KOPT-K1 (cell line): ENCODE results near the gene SGSM2.

Experiments
- H3K27ac ChIP-seq: fragments of 200-600 bp; sonication (generic); 2 replicates; pipeline ENCODE4 v1.5.1; 2016; ENCODE audit warnings: antibody characterized with exemption, mild to moderate bottlenecking, low read depth, low read length; ENCODE audit not compliant: poor library complexity, severe bottlenecking
- H3K36me3 ChIP-seq: fragments of 200-600 bp; sonication (generic); 2 replicates; pipeline ENCODE4 v1.5.1; 2017; ENCODE audit warnings: antibody characterized with exemption, mild to moderate bottlenecking, low read length, moderate library complexity; ENCODE audit not compliant: insufficient read depth
- H3K9me3 ChIP-seq: fragments of 200-600 bp; sonication (generic); 2 replicates; pipeline ENCODE4 v1.5.1; 2017; ENCODE audit warnings: antibody characterized with exemption, low read length, mild to moderate bottlenecking; ENCODE audit not compliant: insufficient read depth, poor library complexity, severe bottlenecking

The SGSM2 gene

GRCh38 chr17:2354311-2354710 is 17.0 kb downstream of the SGSM2 start:
- Histone ChIP-seq H3K27ac (no peak overlapping the region), H3K9me3 (no peaks in the 10 kb centered on the region), H3K36me3 (no peaks in the 10 kb centered on the region; the same call in 1 of the 2 replicates)

DNA sequence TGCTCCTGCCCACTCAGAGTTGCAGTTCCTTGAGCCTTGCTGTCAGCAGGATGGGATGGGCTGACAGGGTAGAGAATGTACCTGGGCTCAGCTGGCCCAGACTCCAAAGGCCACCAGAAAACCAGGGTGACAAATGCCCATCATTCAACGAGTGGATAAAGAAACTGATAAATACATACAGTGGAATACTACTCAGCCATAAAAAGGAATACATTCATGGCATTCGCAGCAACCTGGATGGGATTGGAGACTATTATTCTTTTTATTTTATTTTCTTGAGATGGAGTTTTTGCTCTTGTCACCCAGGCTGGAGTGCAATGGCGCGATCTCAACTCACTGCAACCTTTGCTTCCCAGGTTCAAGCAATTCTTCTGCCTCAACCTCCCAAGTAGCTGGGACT is 19.9 kb downstream of the SGSM2 start:
- Histone ChIP-seq H3K9me3 (no peaks in the 10 kb centered on the region), H3K27ac (no peak overlapping the region), H3K36me3 (no peaks in the 10 kb centered on the region; the same call in 1 of the 2 replicates)

DNA sequence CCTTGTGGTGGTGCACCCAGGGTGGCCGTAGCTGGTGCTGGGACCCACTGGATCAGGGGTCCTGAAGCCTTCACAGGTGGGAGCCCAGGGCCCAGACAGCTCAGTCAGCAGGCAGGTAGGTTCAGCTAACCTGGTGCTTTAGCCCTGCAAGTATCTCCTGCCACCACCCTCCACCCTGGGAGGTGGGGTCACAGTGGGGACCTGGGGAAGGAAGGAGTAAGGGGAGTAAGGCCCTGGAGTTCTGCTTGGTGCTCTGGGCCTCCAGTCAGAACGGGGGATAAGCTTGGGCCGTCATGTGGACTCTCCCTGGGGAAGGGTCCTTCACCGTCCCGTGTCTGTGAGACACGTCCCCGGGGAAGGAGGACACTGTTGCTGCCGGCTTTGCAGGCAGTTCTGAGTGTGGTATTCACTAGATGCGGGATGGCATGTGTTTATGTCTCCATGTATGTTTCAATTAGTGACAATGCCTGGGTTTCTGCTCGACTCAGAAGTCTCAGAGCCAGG is 20.7 kb downstream of the SGSM2 start:
- Histone ChIP-seq H3K36me3 (peaks cover 7% of the 10 kb centered on the region; the same call in 1 of the 2 replicates), H3K27ac (no peak overlapping the region), H3K9me3 (no peaks in the 10 kb centered on the region)

GRCh38 chr17:2361010-2361760 is 23.9 kb downstream of the SGSM2 start:
- no peaks in the 10 kb centered on the region for H3K9me3 ChIP-seq

GRCh38 chr17:2362016-2362415 is 24.7 kb downstream of the SGSM2 start:
- Histone ChIP-seq H3K36me3 (peaks cover 42% of the 10 kb centered on the region; the same call in 1 of the 2 replicates), H3K9me3 (no peaks in the 10 kb centered on the region), H3K27ac (no peak overlapping the region)

More at GRCh38 chr17:2361010-2361760, 23.9 kb downstream of the SGSM2 start:
- no peak overlapping the region for H3K27ac ChIP-seq
- H3K36me3 ChIP-seq, result peaks cover 36% of the 10 kb centered on the region; the same call in 1 of the 2 replicates

- Histone ChIP-seq H3K36me3 (peaks cover 44% of the 10 kb centered on the region; the same call in 1 of the 2 replicates), H3K9me3 (no peaks in the 10 kb centered on the region), H3K27ac (no peak overlapping the region)
Measured at GRCh38 chr17:2362416-2362815, 25.1 kb downstream of the SGSM2 start.

DNA sequence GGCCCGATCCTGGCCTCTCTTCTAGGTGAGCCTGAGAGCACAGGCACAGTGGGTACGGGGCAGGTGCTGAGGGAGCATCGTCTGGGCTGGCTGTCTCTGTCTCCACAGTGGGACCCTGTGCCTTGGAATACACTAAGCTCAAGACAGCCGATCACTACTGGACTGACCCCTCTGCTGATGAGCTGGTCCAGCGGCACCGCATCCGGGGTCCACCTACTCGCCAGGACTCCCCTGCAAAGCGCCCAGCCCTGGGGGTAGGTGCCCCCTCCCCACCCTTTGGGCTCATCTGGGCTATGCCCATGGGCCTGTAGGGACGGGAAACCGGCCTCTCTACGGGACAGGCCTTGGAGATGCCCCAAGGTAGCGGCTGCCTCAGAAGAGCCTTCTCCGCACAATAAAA is 25.6 kb downstream of the SGSM2 start:
- peaks cover 48% of the 10 kb centered on the region; the same call in 1 of the 2 replicates for H3K36me3 ChIP-seq
- H3K9me3 ChIP-seq, result no peaks in the 10 kb centered on the region
- H3K27ac ChIP-seq, result no peak overlapping the region

DNA sequence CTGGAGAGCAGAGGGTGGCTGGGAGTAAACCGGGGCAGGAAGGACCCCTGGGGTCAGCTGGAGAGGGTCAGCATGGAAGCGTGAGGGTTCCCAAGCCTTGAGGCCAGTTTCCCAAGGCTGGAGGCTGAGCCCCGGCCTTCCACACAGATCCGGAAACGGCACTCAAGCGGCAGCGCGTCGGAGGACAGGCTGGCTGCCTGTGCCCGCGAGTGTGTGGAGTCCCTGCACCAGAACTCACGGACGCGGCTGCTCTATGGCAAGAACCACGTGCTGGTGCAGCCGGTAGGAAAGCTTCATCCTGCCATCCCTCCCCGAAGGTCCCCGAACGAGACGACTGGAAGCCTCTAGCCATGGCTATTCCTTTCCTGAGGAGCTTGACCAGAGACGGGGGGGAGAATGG is 26.0 kb downstream of the SGSM2 start:
- Histone ChIP-seq H3K27ac (no peak overlapping the region), H3K36me3 (peaks cover 48% of the 10 kb centered on the region; the same call in 1 of the 2 replicates), H3K9me3 (no peaks in the 10 kb centered on the region)

DNA sequence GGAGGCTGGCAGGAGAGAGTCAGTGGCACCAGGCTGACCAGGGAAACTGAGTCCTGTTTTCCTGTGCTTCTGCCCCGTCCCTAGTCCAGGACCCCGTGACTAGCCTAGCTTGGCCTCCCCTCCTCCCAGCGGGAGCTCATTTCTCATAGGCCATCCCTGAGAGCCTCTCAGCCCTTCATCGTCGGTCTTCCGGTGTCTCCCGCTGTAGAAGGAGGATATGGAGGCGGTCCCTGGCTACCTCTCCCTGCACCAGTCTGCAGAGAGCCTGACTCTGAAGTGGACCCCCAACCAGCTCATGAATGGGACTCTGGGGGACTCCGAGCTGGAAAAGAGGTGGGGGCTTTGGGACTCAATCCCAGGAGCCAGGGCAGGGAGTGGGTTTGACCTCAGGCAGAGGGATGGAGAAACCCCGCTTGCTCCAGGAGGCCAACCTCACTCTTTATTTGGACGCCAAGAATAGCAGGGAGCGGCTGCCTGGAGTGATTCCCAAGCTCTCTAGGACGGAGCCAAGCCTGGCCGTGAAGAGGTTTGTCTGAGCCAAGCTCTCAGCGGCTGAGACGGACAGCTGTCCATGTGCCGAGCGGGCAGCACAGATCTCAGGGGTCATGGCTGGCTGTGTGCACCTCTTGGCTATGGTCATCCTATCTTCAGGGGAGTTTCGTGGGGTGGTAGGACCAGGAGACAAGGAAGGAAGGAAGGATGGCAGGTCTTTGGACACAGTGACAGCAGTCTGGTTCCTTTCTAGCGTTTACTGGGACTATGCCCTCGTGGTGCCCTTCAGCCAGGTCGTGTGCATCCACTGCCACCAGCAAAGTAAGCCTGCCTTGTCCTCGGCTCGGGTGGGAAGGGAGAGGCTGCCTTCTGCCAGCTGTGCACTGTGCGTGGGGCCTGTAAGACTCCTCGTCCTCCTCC is 26.8 kb downstream of the SGSM2 start:
- H3K27ac ChIP-seq, result no peak overlapping the region
- H3K9me3 ChIP-seq, result no peaks in the 10 kb centered on the region
- peaks cover 48% of the 10 kb centered on the region; the same call in 1 of the 2 replicates for H3K36me3 ChIP-seq

DNA sequence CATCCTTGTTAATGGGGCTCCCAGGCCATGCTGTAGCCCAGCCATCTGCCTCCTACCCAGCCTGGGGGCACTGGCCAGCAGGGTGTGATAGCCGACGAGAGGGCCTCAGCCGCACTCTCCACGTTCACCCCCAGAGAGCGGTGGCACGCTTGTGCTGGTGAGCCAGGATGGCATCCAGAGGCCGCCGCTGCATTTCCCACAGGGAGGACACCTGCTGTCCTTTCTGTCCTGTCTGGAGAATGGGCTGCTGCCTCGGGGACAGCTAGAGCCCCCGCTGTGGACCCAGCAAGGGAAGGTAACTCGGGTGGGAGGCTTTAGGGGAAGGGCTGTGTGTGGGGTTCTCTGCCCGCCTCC is 27.4 kb downstream of the SGSM2 start:
- Histone ChIP-seq H3K27ac (no peak overlapping the region), H3K9me3 (no peaks in the 10 kb centered on the region), H3K36me3 (peaks cover 48% of the 10 kb centered on the region; the same call in 1 of the 2 replicates)

GRCh38 chr17:2365132-2365531 is 27.8 kb downstream of the SGSM2 start:
- H3K27ac ChIP-seq, result no peak overlapping the region
- peaks cover 51% of the 10 kb centered on the region; the same call in 1 of the 2 replicates for H3K36me3 ChIP-seq
- H3K9me3 ChIP-seq, result no peaks in the 10 kb centered on the region

DNA sequence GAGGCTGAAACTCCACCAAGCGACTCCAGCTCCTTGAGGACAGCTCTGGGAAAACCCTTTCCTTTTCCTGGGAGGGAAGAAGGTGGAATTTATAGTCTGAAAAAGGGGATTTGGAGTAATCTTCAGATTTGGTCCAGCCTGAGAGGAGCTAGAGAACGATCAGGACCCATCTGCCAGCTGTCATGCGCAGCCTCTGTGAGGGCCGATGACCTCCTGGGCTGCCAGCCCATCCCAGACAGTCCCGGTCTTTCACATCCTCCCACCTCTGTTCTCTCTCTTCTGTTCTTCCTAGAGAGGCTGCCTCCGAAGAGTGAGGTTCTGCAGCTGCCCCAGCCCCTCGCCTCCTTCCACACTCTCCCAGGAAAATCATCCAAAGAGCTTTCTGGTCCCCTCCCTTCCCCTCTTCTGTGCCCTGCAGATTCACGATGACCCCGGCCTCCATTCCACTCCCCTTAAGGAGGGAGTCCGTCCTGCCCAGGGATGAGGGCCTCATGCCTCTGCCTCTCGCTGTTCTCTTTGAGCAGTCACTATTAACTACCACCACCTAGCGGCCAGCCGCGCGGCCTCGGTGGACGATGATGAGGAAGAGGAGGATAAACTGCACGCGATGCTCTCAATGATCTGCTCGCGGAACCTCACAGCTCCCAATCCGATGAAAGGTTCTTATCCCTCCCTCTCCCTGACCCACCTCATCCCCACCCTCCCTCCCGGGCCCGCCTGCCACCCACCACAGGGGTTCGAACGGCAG is 29.6 kb downstream of the SGSM2 start:
- no peak overlapping the region for H3K27ac ChIP-seq
- H3K36me3 ChIP-seq, result peaks cover 69% of the 10 kb centered on the region; the same call in 1 of the 2 replicates
- no peaks in the 10 kb centered on the region for H3K9me3 ChIP-seq

- H3K9me3 ChIP-seq, result no peaks in the 10 kb centered on the region
- no peak overlapping the region for H3K27ac ChIP-seq
- H3K36me3 ChIP-seq, result peaks cover 70% of the 10 kb centered on the region; the same call in 1 of the 2 replicates
Measured at GRCh38 chr17:2368359-2368758, 31.1 kb downstream of the SGSM2 start.

- no peak overlapping the region for H3K27ac ChIP-seq
- peaks cover 70% of the 10 kb centered on the region; the same call in 1 of the 2 replicates for H3K36me3 ChIP-seq
Measured at GRCh38 chr17:2369039-2369438, 31.7 kb downstream of the SGSM2 start.

More at GRCh38 chr17:2369039-2369438, 31.7 kb downstream of the SGSM2 start:
- no peaks in the 10 kb centered on the region for H3K9me3 ChIP-seq
